CD4-positive, alpha-beta T cell treated with Interleukin-1 beta for 1 hour (primary cell): ENCODE measurements around the gene EFNA2.

ENCODE experiments used
- DNase-seq, 2 donors: peaks; one replicate each; pipeline ENCODE4 v3.0.0-alpha.2; 2020 to 2022

EFNA2 gene

GRCh38 chr19:1284979-1285736, 515 bp upstream of the EFNA2 start:
- DNase-seq = no peak

GRCh38 chr19:1286487-1287353, 1.0 kb downstream of the EFNA2 start:
- no peak for DNase-seq

DNA sequence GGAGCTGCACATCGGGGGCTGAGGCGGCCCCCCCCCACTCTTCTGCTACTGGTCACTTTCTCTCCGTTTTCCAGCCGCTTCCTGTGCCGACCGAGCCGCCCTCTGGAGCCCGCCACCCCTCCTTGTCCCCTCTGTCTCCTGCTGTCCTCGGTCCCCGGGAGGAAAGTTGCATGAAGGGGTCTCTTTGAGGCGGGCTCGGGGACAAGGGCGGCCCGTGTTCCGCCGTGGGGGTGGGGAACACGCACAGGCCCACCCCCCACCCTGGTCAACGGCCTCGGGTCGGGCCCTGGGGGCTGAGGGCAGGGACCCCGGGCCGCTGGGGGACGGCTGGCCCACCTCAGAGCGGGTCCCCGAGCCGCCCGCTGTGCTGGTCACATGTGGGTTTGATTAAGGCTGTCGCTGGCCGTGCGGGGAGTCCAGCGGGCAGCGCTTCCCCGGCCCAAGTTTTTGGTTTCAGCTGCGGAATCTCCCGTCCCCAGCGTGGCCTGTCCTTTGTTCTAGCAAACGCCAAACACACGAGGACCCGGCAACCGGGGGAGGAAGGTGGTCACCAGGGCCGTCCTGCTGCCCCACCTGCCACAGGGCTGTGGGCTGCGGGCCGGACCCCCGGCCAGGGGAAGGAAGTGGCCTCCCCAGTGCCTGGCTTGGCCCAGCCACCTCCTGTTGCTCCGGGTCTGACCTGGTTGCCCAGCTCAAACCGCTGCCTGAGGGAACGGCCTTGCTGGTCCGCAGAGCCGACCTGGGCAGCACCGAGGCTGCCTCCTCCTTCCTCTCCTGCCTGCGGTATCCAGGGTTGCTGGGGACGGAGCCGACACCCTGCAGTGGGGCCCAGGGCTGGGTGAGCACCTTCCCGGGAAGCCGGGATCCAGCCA, 1.9 kb downstream of the EFNA2 start:
- DNase-seq = no peak

GRCh38 chr19:1288226-1288612, 2.5 kb downstream of the EFNA2 start:
- DNase-seq = no peak

- no peak for DNase-seq
Observed at GRCh38 chr19:1288833-1289685, 3.4 kb downstream of the EFNA2 start.

GRCh38 chr19:1289686-1290025, 4.0 kb downstream of the EFNA2 start:
- DNase-seq = no peak

GRCh38 chr19:1290196-1290702, 4.6 kb downstream of the EFNA2 start:
- DNase-seq = no peak

DNA sequence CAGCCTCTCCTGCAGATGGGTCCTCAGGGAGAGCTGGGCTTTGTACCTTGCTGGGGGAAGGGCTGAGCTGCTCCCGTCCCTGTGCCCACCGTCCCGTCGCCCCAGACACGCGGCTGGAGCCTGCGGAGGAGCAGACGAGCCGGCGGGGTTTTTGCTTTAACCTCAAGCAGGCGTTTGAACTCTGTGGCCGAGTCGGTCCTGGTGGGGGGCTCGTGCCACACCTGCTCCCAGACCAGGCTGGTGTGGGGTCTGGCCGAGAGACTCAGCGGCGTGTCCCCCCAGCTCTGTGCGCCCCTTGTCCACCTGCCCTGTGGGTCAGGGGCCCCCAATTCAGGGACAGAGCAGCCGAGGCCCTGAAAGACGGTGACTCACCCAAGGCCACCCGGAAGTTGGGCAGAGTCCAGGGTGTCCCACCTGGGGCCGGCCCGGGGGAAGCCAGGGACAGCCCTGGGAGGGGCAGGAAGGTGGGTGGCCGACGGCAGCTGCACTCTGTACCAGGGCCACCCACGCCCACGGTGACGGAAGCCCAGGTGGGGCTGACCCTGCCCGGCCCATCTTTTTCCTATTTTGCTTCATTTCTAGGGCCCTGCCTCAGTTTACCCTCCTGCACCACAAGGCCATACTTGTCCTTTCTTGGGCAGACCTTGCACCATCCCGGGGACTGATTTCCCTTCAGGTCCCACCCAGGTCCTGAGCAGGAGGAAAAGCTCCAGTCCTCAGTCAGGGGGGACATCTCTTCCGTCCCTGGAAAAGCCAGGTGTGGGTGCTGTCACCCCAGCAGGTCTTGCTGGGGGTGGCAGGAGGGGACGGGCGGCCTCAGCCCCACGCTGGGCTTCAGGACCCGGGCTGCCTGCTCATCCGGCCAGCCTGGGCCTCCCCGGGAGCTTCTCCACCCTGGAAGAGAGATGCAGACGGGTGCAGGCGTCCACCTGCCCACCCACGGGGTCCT, 5.3 kb downstream of the EFNA2 start:
- no peak for DNase-seq

DNA sequence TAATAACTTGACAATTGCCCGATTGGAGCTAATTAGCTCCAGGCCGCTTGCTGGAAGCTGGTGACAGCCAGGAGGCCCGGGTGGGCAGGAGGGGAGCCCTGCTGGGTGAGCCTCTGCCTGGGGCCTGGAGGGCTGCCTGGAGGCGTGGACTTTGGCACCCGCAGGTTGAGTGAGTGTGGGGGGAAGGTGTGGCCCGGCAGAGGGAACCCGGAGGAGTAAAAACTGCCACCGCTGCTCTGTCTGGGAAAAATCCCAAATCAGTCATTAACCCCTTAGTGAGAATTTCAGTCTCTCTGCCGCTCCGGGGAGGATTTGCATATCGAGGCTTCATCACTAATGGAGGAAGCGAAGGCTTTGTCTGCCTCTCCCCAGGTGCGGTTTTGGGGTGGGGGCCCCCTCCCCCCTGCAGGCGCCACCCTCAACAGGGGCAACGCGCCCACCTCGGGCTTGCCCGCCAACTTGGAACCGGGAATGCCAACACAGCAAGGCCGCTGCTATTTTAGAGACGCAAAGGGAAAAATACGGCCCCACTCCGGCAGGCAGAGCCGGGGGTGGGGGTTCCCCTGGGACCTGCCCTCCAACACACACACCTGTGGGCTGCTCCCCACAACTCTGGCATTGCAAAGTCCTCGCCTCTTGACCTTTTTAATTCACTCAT, 6.2 kb downstream of the EFNA2 start:
- no peak for DNase-seq

DNA sequence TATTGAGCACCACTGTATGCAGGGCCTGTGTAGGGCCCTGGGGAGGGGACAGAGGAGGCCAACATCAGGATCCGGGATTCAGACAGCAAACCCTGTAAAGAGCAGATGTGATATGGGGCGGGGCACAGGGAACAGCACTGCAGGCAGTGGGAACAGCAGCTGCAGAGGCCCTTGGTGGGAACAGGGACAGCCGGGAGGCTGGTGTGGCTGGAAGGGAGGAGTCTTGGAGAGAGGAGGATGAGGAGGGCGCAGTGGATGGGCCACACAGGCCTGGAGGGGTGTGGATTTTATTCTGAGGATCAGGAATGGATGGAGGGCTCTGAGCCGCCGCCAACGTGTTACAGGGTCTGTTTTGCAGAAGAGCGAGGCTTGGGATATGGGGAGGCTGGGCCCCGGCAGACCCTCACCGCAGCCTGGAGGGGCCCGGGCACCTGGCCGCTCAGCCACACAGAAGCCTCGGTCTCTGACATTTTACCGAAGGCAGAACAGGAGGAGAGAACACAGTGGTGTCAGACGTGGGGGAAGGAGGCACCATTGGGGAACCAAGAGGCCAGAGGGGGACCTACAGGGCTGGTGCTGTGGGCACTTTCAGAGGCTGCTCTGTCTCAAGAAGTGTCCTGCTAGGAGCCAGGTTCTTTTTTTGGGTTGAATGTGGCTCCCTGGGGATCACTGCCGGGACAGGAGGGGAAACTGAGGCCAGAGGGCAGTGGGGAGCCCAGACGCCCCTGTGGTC, 6.9 kb downstream of the EFNA2 start:
- DNase-seq = no peak

- DNase-seq = no peak
Observed at GRCh38 chr19:1293782-1294604, 8.3 kb downstream of the EFNA2 start.

- DNase-seq = no peak
Observed at GRCh38 chr19:1294688-1295087, 9.0 kb downstream of the EFNA2 start.

DNA sequence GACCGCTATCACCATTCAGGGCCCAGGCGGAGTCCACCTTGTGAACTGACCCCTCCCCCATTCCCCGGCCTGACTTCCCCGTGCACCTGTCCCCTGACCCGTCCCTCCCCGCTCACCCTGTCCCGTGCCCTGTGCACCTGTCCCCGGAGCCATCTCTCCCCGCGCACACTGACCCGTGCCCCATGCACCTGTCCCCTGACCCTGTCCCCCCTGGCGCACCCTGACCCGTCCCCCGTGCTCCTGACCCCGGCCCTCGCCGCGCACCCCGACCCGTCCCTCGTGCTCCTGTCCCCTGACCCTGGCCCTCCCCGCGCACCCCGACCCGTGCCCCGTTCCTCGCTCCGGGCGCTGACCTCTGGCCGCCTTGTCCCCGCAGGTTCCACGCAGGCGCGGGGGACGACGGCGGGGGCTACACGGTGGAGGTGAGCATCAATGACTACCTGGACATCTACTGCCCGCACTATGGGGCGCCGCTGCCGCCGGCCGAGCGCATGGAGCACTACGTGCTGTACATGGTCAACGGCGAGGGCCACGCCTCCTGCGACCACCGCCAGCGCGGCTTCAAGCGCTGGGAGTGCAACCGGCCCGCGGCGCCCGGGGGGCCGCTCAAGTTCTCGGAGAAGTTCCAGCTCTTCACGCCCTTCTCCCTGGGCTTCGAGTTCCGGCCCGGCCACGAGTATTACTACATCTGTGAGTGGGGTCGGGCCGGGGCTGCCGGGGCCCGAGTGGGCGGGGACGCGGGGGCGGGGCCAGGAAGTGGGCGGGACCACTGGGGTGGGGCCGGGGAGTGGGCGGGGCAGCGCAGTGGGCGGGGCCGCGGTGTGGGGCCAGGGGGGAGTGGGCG, 9.7 kb downstream of the EFNA2 start:
- DNase-seq = peak in 1 of 2 donors; percentile 44

- no peak for DNase-seq
Observed at GRCh38 chr19:1296078-1296477, 10.4 kb downstream of the EFNA2 start.

GRCh38 chr19:1296575-1297271, 11.1 kb downstream of the EFNA2 start:
- no peak for DNase-seq

DNA sequence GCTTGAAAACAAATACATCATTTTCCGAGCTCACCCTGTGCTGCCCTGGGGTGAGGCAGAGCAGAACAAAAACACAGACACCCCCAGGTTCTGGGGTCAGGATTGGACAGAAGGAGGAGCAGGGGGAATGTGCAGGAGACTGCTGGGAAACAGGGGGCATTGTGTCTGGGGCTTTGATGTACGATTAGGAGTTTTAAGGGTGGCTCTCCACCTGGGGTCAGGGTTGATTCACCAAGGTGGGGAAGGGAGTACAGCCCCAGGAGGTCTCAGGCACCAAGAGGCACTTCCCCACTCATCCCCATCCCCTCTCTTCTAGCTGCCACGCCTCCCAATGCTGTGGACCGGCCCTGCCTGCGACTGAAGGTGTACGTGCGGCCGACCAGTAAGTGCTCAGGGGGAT, 12.6 kb downstream of the EFNA2 start:
- no peak for DNase-seq

GRCh38 chr19:1299801-1300200, 14.1 kb downstream of the EFNA2 start:
- DNase-seq = no peak
